Stromal cell of bone marrow (primary cell): ENCODE measurements around the gene RARB.
A peak's percentile ranks its signal among the peaks of the same experiment; 100 is the strongest.

ENCODE experiments used
- DNase-seq: peaks from one replicate; pipeline ENCODE4 v3.0.0-alpha.2; 2012; ENCODE audit warnings: low read depth

Gene RARB

GRCh38 chr3:25448750-25449692 is 21.0 kb downstream of the RARB start:
- peak; percentile 57 for DNase-seq

- no peak for DNase-seq
Measured at GRCh38 chr3:25449857-25450256, 21.8 kb downstream of the RARB start.

- no peak for DNase-seq
Measured at GRCh38 chr3:25452192-25452591, 24.1 kb downstream of the RARB start.

- DNase-seq, result no peak
Measured at GRCh38 chr3:25452740-25453139, 24.7 kb downstream of the RARB start.

- no peak for DNase-seq
Measured at GRCh38 chr3:25453619-25454004, 25.5 kb downstream of the RARB start.

GRCh38 chr3:25454005-25454927 is 26.2 kb downstream of the RARB start:
- no peak for DNase-seq

GRCh38 chr3:25455441-25456132 is 27.5 kb downstream of the RARB start:
- DNase-seq, result peak; percentile 63

- no peak for DNase-seq
Measured at GRCh38 chr3:25456723-25457670, 28.9 kb downstream of the RARB start.

GRCh38 chr3:25457671-25458419 is 29.8 kb downstream of the RARB start:
- no peak for DNase-seq

GRCh38 chr3:25458420-25458814 is 30.4 kb downstream of the RARB start:
- DNase-seq, result no peak

- DNase-seq, result no peak
Measured at GRCh38 chr3:25460751-25461150, 32.7 kb downstream of the RARB start.

GRCh38 chr3:25461946-25462345 is 33.9 kb downstream of the RARB start:
- no peak for DNase-seq

- no peak for DNase-seq
Measured at GRCh38 chr3:25462495-25462894, 34.4 kb downstream of the RARB start.

GRCh38 chr3:25463836-25464418 is 35.9 kb downstream of the RARB start:
- DNase-seq, result no peak

GRCh38 chr3:25465266-25465860 is 37.3 kb downstream of the RARB start:
- DNase-seq, result no peak

GRCh38 chr3:25468866-25469319 is 40.8 kb downstream of the RARB start:
- peak; percentile 75 for DNase-seq

GRCh38 chr3:25469558-25469957 is 41.5 kb downstream of the RARB start:
- no peak for DNase-seq

GRCh38 chr3:25471081-25471768 is 43.2 kb downstream of the RARB start:
- DNase-seq, result no peak

- no peak for DNase-seq
Measured at GRCh38 chr3:25472153-25472552, 44.1 kb downstream of the RARB start.
